Stomach (tissue), 9 donors: Measurements from ENCODE around the gene CD84. TPM values are rescaled to one million over a fixed set of nuclear protein-coding genes. Genes with fewer than 3 reads are reported as not detected.
"Not testable (repeated sequence)": the region's sequence is repeated elsewhere in the genome, so short reads cannot be mapped to it uniquely, and the experiment has no call there.

Experiments used
- DNase-seq, 2 donors: peaks; one replicate each; pipeline versions ENCODE4 v3.0.0 to v3.0.0-alpha.2; 2013 to 2019
- H3K27ac ChIP-seq, 5 donors: fragments of 200-600 bp in 4 of 5; sonication (generic) in 4 of 5; one replicate each; pipeline ENCODE4 v1.5.1; 2013 to 2019; ENCODE audit warnings: mild to moderate bottlenecking in 1 of 5, moderate library complexity in 1 of 5
- H3K27me3 ChIP-seq, 3 donors: fragments of 200-600 bp; sonication (generic); one replicate each; pipeline ENCODE4 v1.5.1; 2017 to 2019; ENCODE audit warnings: mixed run types in 1 of 3
- H3K36me3 ChIP-seq, 4 donors: fragments of 200-600 bp; sonication (generic); 1 replicate in 3 of 4; 2 replicates in 1 of 4; pipeline ENCODE4 v1.5.1; 2016 to 2019
- H3K4me1 ChIP-seq, 4 donors: fragments of 200-600 bp; sonication (generic); one replicate each; pipeline ENCODE4 v1.5.1; 2016 to 2019
- H3K4me3 ChIP-seq, 4 donors: fragments of 200-600 bp; sonication (generic) in 3 of 4; one replicate each; pipeline ENCODE4 v1.5.1; 2016 to 2019; ENCODE audit warnings: mild to moderate bottlenecking in 1 of 4
- H3K9me3 ChIP-seq, 4 donors: fragments of 200-600 bp; sonication (generic); one replicate each; pipeline ENCODE4 v1.5.1; 2016 to 2019
- EP300 ChIP-seq: sonication (generic); formaldehyde crosslinking; IDR thresholded peaks from one replicate; pipeline ENCODE4 v1.6.1; 2017; ENCODE audit warnings: antibody characterized with exemption
- POLR2A ChIP-seq, 4 donors: fragments of 450-650 bp; IDR thresholded peaks; one replicate each; pipeline ENCODE4 v1.6.1; 2016; ENCODE audit warnings: antibody characterized with exemption in 4 of 4, control low read depth in 2 of 4, mild to moderate bottlenecking in 1 of 4, moderate library complexity in 1 of 4
- POLR2AphosphoS5 ChIP-seq, 3 donors: sonication (generic); formaldehyde crosslinking; IDR thresholded peaks; one replicate each; pipeline ENCODE4 v1.6.1; 2016; ENCODE audit warnings: antibody characterized with exemption in 3 of 3
- WGBS, 5 donors: extraction: QIAGEN DNeasy Blood & Tissue Kit in 3 of 5; methylation state at CpG; one replicate each; pipeline versions ENCODE4 v1.1.5 to v1.1.7; 2013 to 2018; 5-methylcytosine and 5-hydroxymethylcytosine counted together
- intact Hi-C: fragments of 100-400 bp; cut with DNase I; formaldehyde crosslinking; loops from one replicate; pipeline ENCODE4 v1.15.1; 2023; ENCODE audit warnings: low total_unique reads
- polyA plus RNA-seq, 3 donors: library from polyadenylated mRNA; stranded (reverse); fragments of 200-250 nt; gene quantifications; one replicate each; pipeline ENCODE4 v1.2.3, GENCODE V29; 2013
- total RNA-seq, 5 donors: library from RNA; depleted of rRNA; stranded (reverse); fragments of >200 nt; gene quantifications; one replicate each; pipeline versions ENCODE4 v1.1.0 to v1.2.3, GENCODE V29; 2014 to 2016
- TF ChIP-seq, protein P1 (sequence below), 7 experiments: fragments of 450-650 bp in 4 of 7; fragments of 200-600 bp in 3 of 7; sonication (generic) in 3 of 7; IDR thresholded peaks; one replicate each; pipeline ENCODE4 v1.5.1; 2016 to 2019; ENCODE audit warnings: antibody characterized with exemption in 7 of 7, control low read depth in 2 of 7, mild to moderate bottlenecking in 1 of 7
- donor health status: healthy with polysubstance abuse.
- donor health status: Bipolar disorder and iron deficiency.
- donor health status: healthy.

CD84 gene
- total and polyA plus RNA-seq, 8 donors: 0.23 to 7.6 (median 1.7) TPM

DNA sequence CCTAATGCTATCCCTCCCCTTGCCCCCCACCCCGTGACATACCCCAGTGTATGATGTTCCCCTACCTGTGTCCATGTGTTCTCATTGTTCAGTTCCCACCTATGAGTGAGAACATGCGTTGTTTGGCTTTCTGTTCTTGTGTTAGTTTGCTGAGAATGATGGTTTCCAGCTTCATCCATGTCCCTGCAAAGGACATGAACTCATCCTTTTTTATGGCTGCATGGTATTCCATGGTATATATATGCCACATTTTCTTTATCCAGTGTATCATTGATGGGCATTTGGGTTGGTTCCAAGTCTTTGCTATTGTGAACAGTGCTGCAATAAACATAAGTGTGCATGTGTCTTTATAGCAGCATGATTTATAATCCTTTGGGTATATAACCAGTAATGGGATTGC is 55.5 kb downstream of the CD84 start:
- 88 to 97% (median 95%) methylated on average over 2 of the region's 2 CpGs for WGBS, 5 donors
- H3K9me3 ChIP-seq, H3K4me3 ChIP-seq, H3K36me3 ChIP-seq, intact Hi-C loops, DNase-seq, H3K27ac ChIP-seq, H3K27me3 ChIP-seq: not testable (repeated sequence)
- peaks cover 0 to 12% (median 7%) of the 10 kb centered on the region in 4 donors for H3K4me1 ChIP-seq

DNA sequence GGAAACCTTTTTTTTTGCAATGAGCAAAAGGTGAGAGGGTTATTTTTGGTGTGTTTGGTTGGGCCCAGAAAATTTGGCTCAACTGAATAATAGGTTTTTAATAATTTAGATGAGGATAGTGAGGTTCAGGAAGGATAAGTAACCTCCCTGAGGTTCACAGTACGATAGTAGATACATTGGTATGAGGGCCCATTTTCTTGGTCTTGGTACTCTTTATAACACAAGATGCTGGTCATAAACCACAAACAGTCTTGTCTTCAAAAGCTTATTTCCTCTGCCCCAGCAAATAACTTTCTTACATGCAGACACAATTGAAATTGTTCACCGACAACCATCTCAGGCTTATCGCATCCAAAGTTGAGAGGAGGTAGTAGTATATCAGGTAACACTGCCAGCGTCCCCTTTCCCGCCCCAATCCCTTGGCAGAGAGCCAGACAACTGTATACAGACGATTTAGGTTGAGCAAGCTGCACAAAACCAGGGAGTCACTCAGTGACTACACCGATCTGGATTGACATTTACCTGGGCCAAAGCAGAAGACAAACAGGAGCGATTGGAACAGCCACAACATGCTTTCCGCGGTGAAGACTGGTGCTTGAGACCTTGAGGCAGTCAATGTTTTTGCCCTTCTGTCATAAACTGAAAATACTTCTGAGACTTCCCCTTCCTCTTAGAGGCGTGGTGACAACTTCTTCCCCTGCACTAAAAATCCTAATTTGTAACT is 56.5 kb downstream of the CD84 start, which contains the start of gene SLAMF6:
TSS of gene SLAMF6 (minus strand) at position 634 of the 724 bp plus-strand sequence. CDS start at position 571, 63 bp downstream.
- Histone ChIP-seq H3K27ac (peak within 1 kb of the TSS; percentile 1 to 73 (median 54)), H3K27me3 (no peaks in the 10 kb centered on the region), H3K4me1 (peaks cover 0 to 12% (median 7%) of the 10 kb centered on the region in 4 donors), H3K9me3 (peaks cover 0 to 13% (median 0%) of the 10 kb centered on the region in 4 donors), H3K36me3 (no peaks in the 10 kb centered on the region), H3K4me3 (peak within 1 kb of the TSS in 3 of 4 donors; percentile 1 to 29 (median 14))
- WGBS, 5 donors: 23 to 69% (median 38%) methylated on average over 11 of the region's 11 CpGs
- TF ChIP-seq POLR2A (IDR thresholded peaks at IDR 0.05): no peak
- TF ChIP-seq POLR2AphosphoS5 (IDR thresholded peaks at IDR 0.05): peak in 1 of 3 donors; percentile 36
- intact Hi-C loops: no loop called here
- no peak for DNase-seq

DNA sequence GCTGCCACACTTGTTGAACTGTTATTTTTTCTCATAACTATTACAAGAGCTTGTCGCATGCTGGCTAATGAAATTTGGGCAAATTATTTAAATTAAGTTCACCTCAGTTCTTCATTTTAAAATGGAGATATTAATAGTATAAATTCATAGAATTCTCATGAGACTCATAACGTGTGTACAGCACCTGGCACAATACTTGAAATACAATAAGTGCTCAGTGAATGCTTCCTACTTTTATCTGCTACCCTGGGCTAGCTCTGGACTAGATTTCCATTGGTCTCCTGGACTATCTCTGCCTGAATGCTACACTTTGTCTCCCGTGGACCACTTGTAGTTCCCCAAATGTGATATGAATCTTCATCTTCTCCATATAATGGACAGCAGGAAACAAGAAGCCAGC is 57.2 kb downstream of the CD84 start:
- peak overlapping the region in 4 of 5 donors; percentile 39 to 73 (median 48) for H3K27ac ChIP-seq
- H3K4me3 ChIP-seq: peak overlapping the region in 2 of 4 donors; percentile 14 to 29
- H3K9me3 ChIP-seq: peaks cover 0 to 13% (median 0%) of the 10 kb centered on the region in 4 donors

DNA sequence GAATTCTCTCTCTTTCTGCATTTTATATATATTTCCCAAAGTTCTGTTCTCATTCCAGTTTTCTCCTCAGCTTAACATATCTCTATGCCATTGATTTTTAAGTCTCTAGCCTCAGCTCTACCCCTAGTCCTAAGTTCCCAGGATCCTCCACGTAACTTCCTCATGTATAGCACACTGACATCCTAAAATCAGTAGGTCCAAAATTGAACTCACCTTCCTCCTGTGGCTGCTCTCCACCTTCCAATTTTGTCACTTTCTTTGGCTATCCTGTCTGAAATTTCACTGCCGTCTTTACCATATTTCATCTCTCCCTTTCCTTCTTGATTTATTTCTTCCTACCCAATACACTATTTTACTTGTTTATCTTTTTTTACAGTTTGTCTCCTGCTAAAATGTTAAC is 57.7 kb downstream of the CD84 start:
- 73 to 89% (median 79%) methylated on average over 2 of the region's 2 CpGs for WGBS, 5 donors
- TF ChIP-seq, protein P1, sequence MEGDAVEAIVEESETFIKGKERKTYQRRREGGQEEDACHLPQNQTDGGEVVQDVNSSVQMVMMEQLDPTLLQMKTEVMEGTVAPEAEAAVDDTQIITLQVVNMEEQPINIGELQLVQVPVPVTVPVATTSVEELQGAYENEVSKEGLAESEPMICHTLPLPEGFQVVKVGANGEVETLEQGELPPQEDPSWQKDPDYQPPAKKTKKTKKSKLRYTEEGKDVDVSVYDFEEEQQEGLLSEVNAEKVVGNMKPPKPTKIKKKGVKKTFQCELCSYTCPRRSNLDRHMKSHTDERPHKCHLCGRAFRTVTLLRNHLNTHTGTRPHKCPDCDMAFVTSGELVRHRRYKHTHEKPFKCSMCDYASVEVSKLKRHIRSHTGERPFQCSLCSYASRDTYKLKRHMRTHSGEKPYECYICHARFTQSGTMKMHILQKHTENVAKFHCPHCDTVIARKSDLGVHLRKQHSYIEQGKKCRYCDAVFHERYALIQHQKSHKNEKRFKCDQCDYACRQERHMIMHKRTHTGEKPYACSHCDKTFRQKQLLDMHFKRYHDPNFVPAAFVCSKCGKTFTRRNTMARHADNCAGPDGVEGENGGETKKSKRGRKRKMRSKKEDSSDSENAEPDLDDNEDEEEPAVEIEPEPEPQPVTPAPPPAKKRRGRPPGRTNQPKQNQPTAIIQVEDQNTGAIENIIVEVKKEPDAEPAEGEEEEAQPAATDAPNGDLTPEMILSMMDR (IDR thresholded peaks at IDR 0.05): no peak
- TF ChIP-seq EP300: no peak
- no peak for TF ChIP-seq POLR2AphosphoS5 (IDR thresholded peaks at IDR 0.05)
- TF ChIP-seq POLR2A (IDR thresholded peaks at IDR 0.05): no peak
- Histone ChIP-seq H3K27me3 (no peaks in the 10 kb centered on the region), H3K27ac (peak overlapping the region in 4 of 5 donors; percentile 29 to 73 (median 53)), H3K36me3 (no peaks in the 10 kb centered on the region), H3K9me3 (peaks cover 0 to 13% (median 0%) of the 10 kb centered on the region in 4 donors), H3K4me1 (peaks cover 0 to 12% (median 7%) of the 10 kb centered on the region in 4 donors), H3K4me3 (peak overlapping the region in 1 of 4 donors; percentile 29)
- intact Hi-C loops: no loop called here
- DNase-seq: no peak

More for the DNA sequence above, 57.2 kb downstream of the CD84 start:
- no peaks in the 10 kb centered on the region for H3K27me3 ChIP-seq
- TF ChIP-seq POLR2A (IDR thresholded peaks at IDR 0.05): no peak
- TF ChIP-seq, protein P1 (IDR thresholded peaks at IDR 0.05): no peak
- TF ChIP-seq POLR2AphosphoS5 (IDR thresholded peaks at IDR 0.05): no peak
- no peak for TF ChIP-seq EP300
- no peak for DNase-seq
- no peaks in the 10 kb centered on the region for H3K36me3 ChIP-seq
- 66 to 84% (median 75%) methylated on average over 3 of the region's 3 CpGs for WGBS, 5 donors
- peaks cover 0 to 12% (median 7%) of the 10 kb centered on the region in 4 donors for H3K4me1 ChIP-seq
- intact Hi-C loops: no loop called here

DNA sequence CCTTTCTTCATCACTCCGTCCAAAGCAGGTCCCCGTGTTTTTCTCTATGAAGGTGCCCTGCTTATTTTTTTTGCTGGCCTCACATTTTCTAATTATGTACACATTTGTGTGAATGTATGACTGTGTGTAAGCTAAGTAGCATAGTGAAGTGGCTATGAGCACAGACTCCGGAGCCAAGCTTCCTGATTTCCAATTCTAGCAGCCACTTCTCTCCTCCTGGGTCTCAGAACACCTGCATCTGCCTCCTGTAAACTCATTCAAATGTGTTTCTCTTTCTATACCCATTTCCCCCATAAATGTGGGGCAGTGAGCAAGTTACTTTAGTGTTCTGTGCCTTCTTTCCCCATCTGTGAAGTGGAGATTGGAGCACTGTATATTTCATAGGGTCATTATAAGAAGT is 58.3 kb downstream of the CD84 start:
- no peak for DNase-seq
- peaks cover 0 to 13% (median 0%) of the 10 kb centered on the region in 4 donors for H3K9me3 ChIP-seq
- 36 to 50% (median 42%) methylated on average over 3 of the region's 3 CpGs for WGBS, 5 donors
- TF ChIP-seq, protein P1 (IDR thresholded peaks at IDR 0.05): no peak
- TF ChIP-seq POLR2A (IDR thresholded peaks at IDR 0.05) (no peak), POLR2AphosphoS5 (IDR thresholded peaks at IDR 0.05) (no peak), EP300 (no peak)
- H3K4me3 ChIP-seq: peak overlapping the region in 2 of 4 donors; percentile 16 to 29
- peaks cover 0 to 12% (median 7%) of the 10 kb centered on the region in 4 donors for H3K4me1 ChIP-seq
- H3K27me3 ChIP-seq: no peaks in the 10 kb centered on the region
- peak overlapping the region in 4 of 5 donors; percentile 43 to 73 (median 62) for H3K27ac ChIP-seq
- H3K36me3 ChIP-seq: no peaks in the 10 kb centered on the region
- intact Hi-C loops: no loop called here
